Kidney epithelial cell (primary cell): ENCODE measurements around the gene NKX1-2. TPM values are rescaled to one million over a fixed set of nuclear protein-coding genes. Genes with fewer than 3 reads are reported as not detected.

Source experiments
- DNase-seq: peaks from one replicate; pipeline ENCODE4 v3.0.0-alpha.2; 2010; ENCODE audit warnings: low read depth
- H3K27me3 ChIP-seq: 2 replicates; pipeline ENCODE4 v1.6.0; 2011; ENCODE audit warnings: low read length; ENCODE audit not compliant: control insufficient read depth, insufficient read depth
- H3K36me3 ChIP-seq: 2 replicates; pipeline ENCODE4 v1.5.1; 2011; ENCODE audit warnings: low read length; ENCODE audit not compliant: control insufficient read depth, insufficient read depth
- H3K4me3 ChIP-seq: 2 replicates; pipeline ENCODE4 v1.5.1; 2011; ENCODE audit warnings: low read depth, mild to moderate bottlenecking, control low read depth, low read length
- total RNA-seq: library from RNA; depleted of rRNA; stranded (reverse); fragments of >200 nt; gene quantifications from 2 replicates; pipeline ENCODE4 v1.2.3, GENCODE V29; 2015
- TF ChIP-seq, protein P1 (sequence below): IDR thresholded peaks from 2 replicates; pipeline ENCODE4 v1.5.1; 2011; ENCODE audit warnings: mild to moderate bottlenecking, moderate library complexity, low read length, control low read depth, inconsistent platforms; ENCODE audit not compliant: insufficient read depth, poor library complexity, severe bottlenecking

The NKX1-2 gene
- total RNA-seq, 1 donor from 2014 or later: not detected

DNA sequence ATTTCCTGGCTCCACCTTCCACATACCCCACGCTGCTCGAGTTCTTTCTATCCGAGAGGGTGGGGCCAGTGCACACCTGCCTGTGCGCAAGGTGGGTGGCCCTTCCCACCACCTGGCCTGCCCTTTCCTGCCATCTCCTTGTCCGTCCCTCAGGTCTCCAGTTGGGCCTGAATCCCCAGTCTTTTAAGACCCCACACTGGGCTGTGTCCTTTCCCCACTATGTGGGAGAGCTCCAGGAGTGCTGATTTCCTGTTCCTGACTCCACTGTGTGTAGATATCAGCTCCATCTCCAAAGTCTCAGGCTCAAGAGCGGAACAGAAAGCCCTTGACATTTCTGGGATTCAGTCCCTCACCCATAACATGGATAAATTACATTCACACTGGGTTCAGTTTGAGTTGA, 31.9 kb upstream of the NKX1-2 start:
- Histone ChIP-seq H3K36me3 (no peaks in the 10 kb centered on the region), H3K4me3 (no peak overlapping the region), H3K27me3 (peaks cover 2% of the 10 kb centered on the region)
- no peak for DNase-seq
- TF ChIP-seq, protein P1, sequence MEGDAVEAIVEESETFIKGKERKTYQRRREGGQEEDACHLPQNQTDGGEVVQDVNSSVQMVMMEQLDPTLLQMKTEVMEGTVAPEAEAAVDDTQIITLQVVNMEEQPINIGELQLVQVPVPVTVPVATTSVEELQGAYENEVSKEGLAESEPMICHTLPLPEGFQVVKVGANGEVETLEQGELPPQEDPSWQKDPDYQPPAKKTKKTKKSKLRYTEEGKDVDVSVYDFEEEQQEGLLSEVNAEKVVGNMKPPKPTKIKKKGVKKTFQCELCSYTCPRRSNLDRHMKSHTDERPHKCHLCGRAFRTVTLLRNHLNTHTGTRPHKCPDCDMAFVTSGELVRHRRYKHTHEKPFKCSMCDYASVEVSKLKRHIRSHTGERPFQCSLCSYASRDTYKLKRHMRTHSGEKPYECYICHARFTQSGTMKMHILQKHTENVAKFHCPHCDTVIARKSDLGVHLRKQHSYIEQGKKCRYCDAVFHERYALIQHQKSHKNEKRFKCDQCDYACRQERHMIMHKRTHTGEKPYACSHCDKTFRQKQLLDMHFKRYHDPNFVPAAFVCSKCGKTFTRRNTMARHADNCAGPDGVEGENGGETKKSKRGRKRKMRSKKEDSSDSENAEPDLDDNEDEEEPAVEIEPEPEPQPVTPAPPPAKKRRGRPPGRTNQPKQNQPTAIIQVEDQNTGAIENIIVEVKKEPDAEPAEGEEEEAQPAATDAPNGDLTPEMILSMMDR: no peak

DNA sequence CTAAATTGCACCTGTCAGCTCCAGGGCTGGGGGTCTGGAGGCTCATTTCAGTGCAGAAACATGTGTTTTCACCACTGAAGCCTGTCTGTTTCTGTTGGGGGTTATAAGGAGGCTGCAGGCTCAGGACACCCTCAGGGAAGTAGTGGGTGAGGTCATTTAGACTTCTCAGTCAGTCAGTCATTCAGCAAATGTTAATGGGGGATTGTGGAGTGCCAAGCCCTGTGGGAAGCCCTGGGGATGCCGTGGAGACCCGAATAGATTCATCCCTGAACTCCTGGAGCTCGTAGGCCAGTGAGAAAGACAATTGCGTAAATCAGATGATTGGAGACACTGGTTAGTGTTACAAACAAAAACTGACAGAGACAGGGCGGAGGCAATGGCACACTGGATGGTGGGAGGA, 31.0 kb upstream of the NKX1-2 start:
- no peaks in the 10 kb centered on the region for H3K36me3 ChIP-seq
- no peak overlapping the region for H3K4me3 ChIP-seq
- DNase-seq: no peak
- peaks cover 2% of the 10 kb centered on the region for H3K27me3 ChIP-seq
- TF ChIP-seq, protein P1: no peak

DNA sequence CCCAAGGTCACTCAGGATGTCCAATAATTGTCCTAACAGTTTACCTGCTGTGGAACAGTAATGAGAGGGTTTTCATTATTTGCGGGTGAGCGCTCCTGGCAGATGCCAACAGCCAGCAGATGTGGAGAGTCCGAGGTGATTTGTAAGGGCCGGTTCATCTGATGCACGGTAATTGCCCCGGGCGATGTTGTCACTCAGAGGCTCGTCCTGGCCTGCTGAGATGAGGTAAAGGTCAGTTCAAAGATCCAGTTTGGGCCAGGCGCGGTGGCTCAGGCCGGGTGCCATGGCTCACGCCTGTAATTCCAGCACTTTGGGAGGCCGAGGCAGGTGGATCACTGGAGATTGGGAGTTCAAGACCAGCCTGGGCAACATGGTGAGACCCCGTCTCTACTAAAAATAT, 28.7 kb upstream of the NKX1-2 start:
- Histone ChIP-seq H3K4me3 (no peak overlapping the region), H3K27me3 (no peaks in the 10 kb centered on the region), H3K36me3 (no peaks in the 10 kb centered on the region)
- TF ChIP-seq, protein P1: no peak
- no peak for DNase-seq

DNA sequence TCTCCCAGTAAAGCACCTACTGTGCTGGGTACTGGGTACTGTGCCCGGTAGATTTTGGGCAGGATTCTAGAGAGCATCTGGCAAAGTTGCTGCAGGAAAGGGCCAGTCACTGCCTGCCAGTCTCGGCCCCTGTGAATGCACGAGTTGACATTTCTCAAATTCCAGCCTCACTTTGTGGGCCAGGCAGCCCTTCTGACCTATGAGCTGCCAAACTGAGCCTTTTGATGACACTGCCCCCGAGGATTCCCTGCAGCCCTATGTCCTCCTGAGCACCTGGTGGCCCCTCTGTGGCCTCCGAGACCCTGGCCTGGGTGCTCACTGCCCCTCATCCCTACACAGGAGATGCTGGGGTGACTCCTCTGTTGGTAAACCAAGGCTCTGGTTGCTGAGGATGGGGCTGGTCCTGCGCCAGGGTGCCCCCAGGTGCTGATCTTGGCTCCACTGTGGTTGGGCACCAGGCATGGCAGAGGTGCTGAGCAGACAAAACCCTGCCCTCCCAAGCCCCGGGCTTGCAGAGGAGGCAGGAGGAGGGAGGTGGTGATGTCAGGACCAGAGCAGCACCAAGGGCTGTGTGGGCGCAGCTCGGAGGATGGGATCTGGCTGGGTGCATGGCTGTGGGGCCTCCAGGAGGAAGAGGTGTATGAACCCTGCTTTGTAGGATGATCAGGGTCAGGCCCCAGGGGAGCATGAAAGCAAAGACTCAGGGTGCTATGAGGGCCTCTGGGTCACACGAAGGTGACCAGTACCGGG, 28.0 kb upstream of the NKX1-2 start:
- Histone ChIP-seq H3K27me3 (no peaks in the 10 kb centered on the region), H3K4me3 (no peak overlapping the region), H3K36me3 (no peaks in the 10 kb centered on the region)
- DNase-seq: no peak
- TF ChIP-seq, protein P1: no peak

DNA sequence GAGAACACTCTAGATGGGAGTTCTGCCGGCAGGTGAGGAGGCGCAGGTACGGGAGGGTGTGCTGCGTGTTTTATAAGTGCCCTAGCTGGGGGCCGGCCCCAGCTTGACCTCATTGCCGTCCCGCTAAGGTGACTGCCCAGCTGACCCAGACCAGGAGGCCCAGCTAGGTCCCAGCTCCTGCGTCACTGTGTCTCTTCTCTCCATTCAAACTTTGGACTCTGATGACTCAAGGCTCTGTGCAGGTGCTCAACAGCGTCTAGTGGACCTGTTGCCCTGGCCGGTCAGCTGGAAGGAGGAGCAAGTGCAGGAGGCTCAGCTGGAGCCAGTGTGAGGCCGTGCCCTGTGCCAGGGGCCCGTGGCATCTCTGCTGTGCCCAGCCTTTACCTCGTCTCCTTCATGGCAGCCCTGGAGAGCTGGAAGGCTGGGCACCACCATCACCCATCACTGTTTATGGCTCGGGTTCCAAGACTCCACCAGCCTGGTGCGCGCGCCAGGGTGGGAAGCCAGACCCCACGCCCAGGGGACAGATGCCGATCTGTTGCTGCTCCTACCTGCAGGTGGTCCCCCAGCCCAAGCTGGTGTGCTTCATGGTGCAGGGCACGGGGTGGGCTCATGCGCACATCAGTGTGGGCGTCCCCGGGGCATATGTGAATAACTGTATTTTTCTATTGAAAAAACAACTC, 26.3 kb upstream of the NKX1-2 start:
- TF ChIP-seq, protein P1: no peak
- Histone ChIP-seq H3K4me3 (no peak overlapping the region), H3K27me3 (no peaks in the 10 kb centered on the region), H3K36me3 (no peaks in the 10 kb centered on the region)
- no peak for DNase-seq

DNA sequence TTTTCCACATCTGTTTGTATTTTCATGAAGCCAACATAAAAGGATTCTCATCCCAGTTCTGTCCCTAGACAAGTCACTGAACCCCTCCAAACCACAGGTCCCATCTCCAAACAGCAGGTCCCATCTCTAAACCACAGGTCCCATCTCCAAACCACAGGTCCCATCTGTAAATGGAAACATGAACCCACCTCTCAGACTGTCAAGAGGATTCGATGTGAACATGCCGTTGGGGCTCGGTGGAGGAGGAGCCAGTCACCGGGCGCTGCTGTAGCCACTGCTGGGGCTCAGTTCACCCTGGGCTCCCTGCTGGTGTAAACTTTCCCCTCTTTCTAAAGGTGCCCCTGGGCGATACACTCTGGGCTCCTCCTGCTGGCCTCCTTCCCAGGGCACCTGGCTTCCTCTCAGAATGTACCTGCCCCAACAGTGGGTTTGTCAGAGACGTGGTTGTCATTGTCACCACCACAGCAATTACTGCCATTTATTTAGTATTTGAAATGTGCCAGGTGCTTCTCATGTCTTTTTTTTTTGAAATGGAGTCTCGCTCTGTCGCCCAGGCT, 24.8 kb upstream of the NKX1-2 start:
- no peak for DNase-seq
- H3K27me3 ChIP-seq: no peaks in the 10 kb centered on the region
- no peak overlapping the region for H3K4me3 ChIP-seq
- no peaks in the 10 kb centered on the region for H3K36me3 ChIP-seq
- TF ChIP-seq, protein P1: no peak
